Left lobe of liver (tissue), 2 donors: ENCODE data around the gene ACOXL. TPM values are rescaled to one million over a fixed set of nuclear protein-coding genes. Genes with fewer than 3 reads are reported as not detected.

Experiments used
- ATAC-seq: fragments of 200-7000 bp; cut with Tn5 transposase; one replicate; pipeline ENCODE4 v1.9.1; 2020; ENCODE audit warnings: mild to moderate bottlenecking, moderate library complexity
- DNase-seq: peaks from one replicate; pipeline ENCODE4 v3.0.0-alpha.2; 2020; ENCODE audit warnings: low spot score
- total RNA-seq: library from RNA; stranded (reverse); gene quantifications from one replicate; pipeline ENCODE4 v1.2.1, GENCODE V29; 2021
- donor health status: DM: no; HTN: no; CAD: no; lungs with moderate emphysema.
- donor health status: DM: no; HTN: yes; CAD: no.

Gene ACOXL
- total RNA-seq, 1 donor from 2014 or later, result not detected

GRCh38 chr2:110871637-110872036, 139.3 kb downstream of the ACOXL start:
- DNase-seq, result no peak
- ATAC-seq, result no peak

GRCh38 chr2:110872521-110872920, 140.1 kb downstream of the ACOXL start:
- ATAC-seq, result no peak
- no peak for DNase-seq

- no peak for DNase-seq
- no peak for ATAC-seq
Measured at GRCh38 chr2:110873056-110873502, 140.7 kb downstream of the ACOXL start.

- no peak for ATAC-seq
- DNase-seq, result no peak
Measured at GRCh38 chr2:110873597-110874452, 141.5 kb downstream of the ACOXL start.

GRCh38 chr2:110874453-110875383, 142.3 kb downstream of the ACOXL start:
- no peak for ATAC-seq
- no peak for DNase-seq

GRCh38 chr2:110875384-110875725, 143.0 kb downstream of the ACOXL start:
- DNase-seq (no peak), ATAC-seq (no peak)

GRCh38 chr2:110876167-110876999, 144.0 kb downstream of the ACOXL start:
- DNase-seq, result no peak

GRCh38 chr2:110877031-110877827, 144.9 kb downstream of the ACOXL start:
- ATAC-seq, result no peak
- no peak for DNase-seq

More at GRCh38 chr2:110876167-110876999, 144.0 kb downstream of the ACOXL start:
- ATAC-seq, result no peak

GRCh38 chr2:110878150-110878549, 145.8 kb downstream of the ACOXL start:
- ATAC-seq (no peak), DNase-seq (no peak)

- ATAC-seq, result no peak
- no peak for DNase-seq
Measured at GRCh38 chr2:110881908-110882307, 149.5 kb downstream of the ACOXL start.

GRCh38 chr2:110883406-110883805, 151.0 kb downstream of the ACOXL start:
- DNase-seq (no peak), ATAC-seq (no peak)

GRCh38 chr2:110885256-110885655, 152.9 kb downstream of the ACOXL start:
- DNase-seq (no peak), ATAC-seq (no peak)

- no peak for ATAC-seq
Measured at GRCh38 chr2:110886826-110887573, 154.6 kb downstream of the ACOXL start.

GRCh38 chr2:110888411-110888810, 156.0 kb downstream of the ACOXL start:
- no peak for DNase-seq
- ATAC-seq, result no peak

More at GRCh38 chr2:110886826-110887573, 154.6 kb downstream of the ACOXL start:
- DNase-seq, result no peak

GRCh38 chr2:110891626-110892025, 159.3 kb downstream of the ACOXL start:
- DNase-seq (no peak), ATAC-seq (peak; percentile 65)

GRCh38 chr2:110896226-110896625, 163.9 kb downstream of the ACOXL start:
- DNase-seq (no peak), ATAC-seq (no peak)

GRCh38 chr2:110897966-110898365, 165.6 kb downstream of the ACOXL start:
- DNase-seq (no peak), ATAC-seq (no peak)

- ATAC-seq (no peak), DNase-seq (no peak)
Measured at GRCh38 chr2:110900191-110900590, 167.8 kb downstream of the ACOXL start.

GRCh38 chr2:110903548-110903947, 171.2 kb downstream of the ACOXL start:
- ATAC-seq (no peak), DNase-seq (no peak)
